Activated CD4-positive, alpha-beta T cell treated with anti-CD3 and anti-CD28 coated beads for 36 hours (primary cell): ENCODE results near the gene TMEM267. TPM values are rescaled to one million over a fixed set of nuclear protein-coding genes. Genes with fewer than 3 reads are reported as not detected.
A peak's percentile ranks its signal among the peaks of the same experiment; 100 is the strongest.
"Not testable (repeated sequence)": the region's sequence is repeated elsewhere in the genome, so short reads cannot be mapped to it uniquely, and the experiment has no call there.

Experiments used
- ATAC-seq: fragments of 200-7000 bp; cut with Tn5 transposase; one replicate; pipeline ENCODE4 v1.10.0; 2021; ENCODE audit warnings: mild to moderate bottlenecking, moderate library complexity
- CTCF ChIA-PET: fragments of 350-600 bp; sonication (Branson Sonifier 250); formaldehyde crosslinking; loops from one replicate; lab custom pipeline; 2021; ENCODE audit warnings: antibody characterized with exemption; lab: Charles Lee
- POLR2A ChIA-PET: fragments of 350-600 bp; sonication (Branson Sonifier 250); formaldehyde crosslinking; loops from one replicate; lab custom pipeline; 2021; ENCODE audit warnings: antibody characterized with exemption, inconsistent platforms; lab: Charles Lee
- DNase-seq: peaks from one replicate; pipeline ENCODE4 v3.0.0-alpha.2; 2020
- H3K27ac Mint-ChIP-seq: one replicate; pipeline ENCODE4 v1.8.0; 2021; ENCODE audit warnings: mixed read lengths
- H3K27me3 Mint-ChIP-seq: one replicate; pipeline ENCODE4 v1.8.0; 2021; ENCODE audit warnings: mixed read lengths
- H3K36me3 Mint-ChIP-seq: one replicate; pipeline ENCODE4 v1.8.0; 2021; ENCODE audit warnings: low read depth, mixed read lengths
- H3K4me1 Mint-ChIP-seq: one replicate; pipeline ENCODE4 v1.8.0; 2021; ENCODE audit warnings: mixed read lengths
- H3K4me3 Mint-ChIP-seq: one replicate; pipeline ENCODE4 v1.8.0; 2021; ENCODE audit warnings: mild to moderate bottlenecking, moderate library complexity, mixed read lengths
- H3K9me3 Mint-ChIP-seq: one replicate; pipeline ENCODE4 v1.8.0; 2021; ENCODE audit warnings: low read depth, mixed read lengths
- intact Hi-C, 2 experiments: fragments of 100-400 bp; cut with DNase I in 1 of 2; cut with micrococcal nuclease in 1 of 2; formaldehyde crosslinking; loops; one replicate each; pipeline versions ENCODE4 v1.14.2 to v1.15.1; 2022 to 2024; cut with DNase I, micrococcal nuclease
- total RNA-seq, 2 experiments: library from RNA; stranded (reverse); gene quantifications; one replicate each; pipeline ENCODE4 v1.2.3, GENCODE V29; 2021

Gene TMEM267
- total RNA-seq, 2 experiments from 2014 or later, result 15.7 to 17.1 TPM

- H3K9me3 Mint-ChIP-seq, DNase-seq, H3K36me3 Mint-ChIP-seq, CTCF ChIA-PET, H3K27me3 Mint-ChIP-seq, POLR2A ChIA-PET, H3K27ac Mint-ChIP-seq, intact Hi-C loops, ATAC-seq, H3K4me1 Mint-ChIP-seq, H3K4me3 Mint-ChIP-seq: not testable (repeated sequence)
Observed at GRCh38 chr5:43423086-43423485, 60.6 kb downstream of the TMEM267 start.

- H3K27ac Mint-ChIP-seq, result no peak overlapping the region
- H3K27me3 Mint-ChIP-seq, result peaks cover 2% of the 10 kb centered on the region
- ATAC-seq (peak; percentile 49), DNase-seq (no peak)
- ChIA-PET POLR2A (no interaction called here), CTCF (no interaction called here)
- intact Hi-C loops, result no loop called here
- no peaks in the 10 kb centered on the region for H3K9me3 Mint-ChIP-seq
- no peak overlapping the region for H3K4me3 Mint-ChIP-seq
- no peaks in the 10 kb centered on the region for H3K36me3 Mint-ChIP-seq
- peaks cover 2% of the 10 kb centered on the region for H3K4me1 Mint-ChIP-seq
Observed at GRCh38 chr5:43422143-43422542, 61.5 kb downstream of the TMEM267 start.

GRCh38 chr5:43421450-43422133 is 62.1 kb downstream of the TMEM267 start:
- ATAC-seq, result no peak
- ChIA-PET CTCF (no interaction called here), POLR2A (no interaction called here)
- Mint-ChIP-seq H3K27me3 (peaks cover 3% of the 10 kb centered on the region), H3K9me3 (no peaks in the 10 kb centered on the region), H3K4me3 (no peak overlapping the region), H3K27ac (no peak overlapping the region), H3K4me1 (peaks cover 2% of the 10 kb centered on the region), H3K36me3 (no peaks in the 10 kb centered on the region)
- no peak for DNase-seq
- intact Hi-C loops, result no loop called here

- H3K4me1 Mint-ChIP-seq, result peaks cover 2% of the 10 kb centered on the region
- no peaks in the 10 kb centered on the region for H3K36me3 Mint-ChIP-seq
- POLR2A ChIA-PET, result interaction anchor here (0.6 kb wide), 1 partner anchor 183 kb away, joined by 3 read pairs; the partner anchor contains the start of gene NNT
- H3K27me3 Mint-ChIP-seq, result peaks cover 3% of the 10 kb centered on the region
- CTCF ChIA-PET, result no interaction called here
- no peak for DNase-seq
- no peak for ATAC-seq
- H3K9me3 Mint-ChIP-seq, result no peaks in the 10 kb centered on the region
- no peak overlapping the region for H3K27ac Mint-ChIP-seq
- intact Hi-C loops, result no loop called here
- H3K4me3 Mint-ChIP-seq, result no peak overlapping the region
Observed at GRCh38 chr5:43420241-43420640, 63.4 kb downstream of the TMEM267 start.

- no peak for DNase-seq
- Mint-ChIP-seq H3K4me1 (peaks cover 2% of the 10 kb centered on the region), H3K4me3 (no peak overlapping the region), H3K27me3 (peaks cover 3% of the 10 kb centered on the region), H3K36me3 (no peaks in the 10 kb centered on the region), H3K27ac (no peak overlapping the region), H3K9me3 (no peaks in the 10 kb centered on the region)
- no peak for ATAC-seq
- intact Hi-C loops, result no loop called here
- ChIA-PET CTCF (no interaction called here), POLR2A (no interaction called here)
Observed at GRCh38 chr5:43418561-43418960, 65.1 kb downstream of the TMEM267 start.

GRCh38 chr5:43416803-43417394 is 66.8 kb downstream of the TMEM267 start:
- H3K36me3 Mint-ChIP-seq, result no peaks in the 10 kb centered on the region
- no peak for ATAC-seq
- DNase-seq, result no peak
- CTCF ChIA-PET, result interaction anchor here (0.6 kb wide), 1 partner anchor 20 kb away, joined by 3 read pairs; no protein-coding TSS in a partner anchor
- H3K27ac Mint-ChIP-seq, result no peak overlapping the region
- intact Hi-C loops, result no loop called here
- POLR2A ChIA-PET, result no interaction called here
- H3K27me3 Mint-ChIP-seq, result peaks cover 3% of the 10 kb centered on the region
- no peak overlapping the region for H3K4me3 Mint-ChIP-seq
- no peaks in the 10 kb centered on the region for H3K9me3 Mint-ChIP-seq
- H3K4me1 Mint-ChIP-seq, result no peaks in the 10 kb centered on the region

GRCh38 chr5:43415935-43416802 is 67.5 kb downstream of the TMEM267 start:
- DNase-seq (no peak), ATAC-seq (no peak)
- intact Hi-C loops, result no loop called here
- ChIA-PET POLR2A (no interaction called here), CTCF (interaction anchor here (0.6 kb wide), 1 partner anchor 20 kb away, joined by 3 read pairs; no protein-coding TSS in a partner anchor)
- no peak overlapping the region for H3K27ac Mint-ChIP-seq
- no peaks in the 10 kb centered on the region for H3K36me3 Mint-ChIP-seq
- H3K4me3 Mint-ChIP-seq, result no peak overlapping the region
- H3K27me3 Mint-ChIP-seq, result peaks cover 3% of the 10 kb centered on the region
- H3K9me3 Mint-ChIP-seq, result no peaks in the 10 kb centered on the region
- H3K4me1 Mint-ChIP-seq, result no peaks in the 10 kb centered on the region

- intact Hi-C loops, result no loop called here
- DNase-seq, result no peak
- no peak overlapping the region for H3K4me3 Mint-ChIP-seq
- peaks cover 3% of the 10 kb centered on the region for H3K27me3 Mint-ChIP-seq
- ChIA-PET CTCF (no interaction called here), POLR2A (no interaction called here)
- H3K36me3 Mint-ChIP-seq, result no peaks in the 10 kb centered on the region
- no peak overlapping the region for H3K27ac Mint-ChIP-seq
- no peaks in the 10 kb centered on the region for H3K4me1 Mint-ChIP-seq
- ATAC-seq, result no peak
- no peaks in the 10 kb centered on the region for H3K9me3 Mint-ChIP-seq
Observed at GRCh38 chr5:43413966-43414365, 69.7 kb downstream of the TMEM267 start.

GRCh38 chr5:43412644-43413043 is 71.0 kb downstream of the TMEM267 start:
- Mint-ChIP-seq H3K27me3 (peaks cover 3% of the 10 kb centered on the region), H3K9me3 (no peaks in the 10 kb centered on the region), H3K4me3 (no peak overlapping the region), H3K27ac (no peak overlapping the region), H3K4me1 (no peaks in the 10 kb centered on the region), H3K36me3 (no peaks in the 10 kb centered on the region)
- ATAC-seq (no peak), DNase-seq (no peak)
- ChIA-PET CTCF (interaction anchor here (1.1 to 1.4 kb wide), 2 partner anchors 20 to 33 kb away, joined by 3 to 4 read pairs; no protein-coding TSS in a partner anchor), POLR2A (no interaction called here)
- intact Hi-C loops, result no loop called here

- POLR2A ChIA-PET, result no interaction called here
- Mint-ChIP-seq H3K4me3 (no peak within 1 kb of the TSS), H3K27ac (no peak within 1 kb of the TSS), H3K27me3 (peaks cover 1% of the 10 kb centered on the region), H3K36me3 (no peaks in the 10 kb centered on the region), H3K4me1 (no peaks in the 10 kb centered on the region), H3K9me3 (peaks cover 2% of the 10 kb centered on the region)
- CTCF ChIA-PET, result interaction anchor here (1.1 to 1.4 kb wide), 2 partner anchors 20 to 34 kb away, joined by 3 to 4 read pairs; no protein-coding TSS in a partner anchor
- DNase-seq, result no peak
- intact Hi-C loops, result no loop called here
- ATAC-seq, result no peak
Observed at GRCh38 chr5:43412156-43412555, 71.5 kb downstream of the TMEM267 start, which contains the start of gene CCL28. TSS of gene CCL28 (minus strand) at chr5:43412391. CDS start at chr5:43412316, 75 bp downstream.

GRCh38 chr5:43411495-43411894 is 72.2 kb downstream of the TMEM267 start:
- ATAC-seq (no peak), DNase-seq (no peak)
- peaks cover 9% of the 10 kb centered on the region for H3K9me3 Mint-ChIP-seq
- no peaks in the 10 kb centered on the region for H3K36me3 Mint-ChIP-seq
- no peak overlapping the region for H3K27ac Mint-ChIP-seq
- intact Hi-C loops, result no loop called here
- POLR2A ChIA-PET, result no interaction called here
- H3K4me3 Mint-ChIP-seq, result no peak overlapping the region
- CTCF ChIA-PET, result interaction anchor here (0.8 to 1.5 kb wide), 2 partner anchors 22 to 28 kb away, joined by 3 read pairs; no protein-coding TSS in a partner anchor
- no peaks in the 10 kb centered on the region for H3K4me1 Mint-ChIP-seq
- H3K27me3 Mint-ChIP-seq, result no peaks in the 10 kb centered on the region
